HG03045 (cell line): ENCODE results near the gene ALDH1A2.
"Not testable (repeated sequence)": the region's sequence is repeated elsewhere in the genome, so short reads cannot be mapped to it uniquely, and the experiment has no call there.

Experiments
- ATAC-seq: cut with Tn5 transposase; IDR thresholded peaks from one replicate; pipeline ENCODE4 v1.9.1; 2021; ENCODE audit warnings: mild to moderate bottlenecking, moderate library complexity; ENCODE audit not compliant: unreplicated experiment

The ALDH1A2 gene

DNA sequence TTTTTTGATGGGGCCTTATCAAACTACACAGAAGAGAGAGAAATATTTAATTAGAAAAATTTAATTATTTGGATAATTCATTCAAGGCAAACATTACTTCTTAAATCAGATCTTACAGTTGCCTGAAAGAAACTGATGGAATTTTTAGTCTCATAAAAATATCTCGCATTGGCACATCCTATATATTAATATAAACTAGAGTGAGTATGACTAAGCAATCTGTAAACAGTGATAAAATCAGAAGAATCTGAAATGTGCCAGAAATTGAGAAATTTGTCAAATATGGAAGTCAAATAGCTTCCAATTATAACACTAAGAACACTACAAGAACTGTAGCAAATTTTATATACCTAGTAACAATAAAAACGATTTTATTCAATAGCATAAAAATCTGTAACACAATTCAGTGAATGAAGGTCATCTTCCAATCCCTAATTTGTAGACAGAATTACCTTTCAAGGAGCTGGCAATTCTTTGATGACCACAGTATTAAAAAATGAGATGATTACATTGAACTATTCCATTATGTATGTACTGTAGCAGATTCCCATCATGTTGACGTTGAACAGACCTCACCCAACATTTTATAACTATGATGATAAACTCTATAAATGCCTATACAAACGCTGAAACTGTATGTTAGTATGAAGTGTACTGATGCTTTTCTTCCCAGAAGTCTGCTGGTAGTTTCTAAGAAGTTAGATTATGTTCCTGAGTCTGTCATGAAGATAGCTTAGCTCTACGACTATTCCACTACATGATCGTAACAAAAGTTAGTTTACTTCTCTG lies 63.0 kb downstream of the ALDH1A2 start:
- ATAC-seq, result no peak

DNA sequence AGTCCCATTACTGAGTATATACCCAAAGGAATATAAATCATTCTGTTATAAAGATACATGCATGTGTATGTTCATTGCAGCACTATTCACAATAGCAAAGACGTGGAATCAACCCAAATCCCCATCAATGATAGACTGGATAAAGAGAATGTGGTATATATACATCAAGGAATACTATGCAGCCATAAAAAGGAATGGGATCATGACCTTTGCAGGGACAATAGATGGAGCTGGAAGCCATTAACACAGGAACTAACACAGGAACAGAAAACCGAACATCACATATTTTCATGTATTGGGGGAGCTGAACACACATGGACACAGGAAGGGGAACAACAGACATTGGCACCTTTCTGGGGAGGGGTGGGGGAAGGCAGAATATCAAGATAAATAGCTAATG lies 65.8 kb downstream of the ALDH1A2 start:
- ATAC-seq, result not testable (repeated sequence)

DNA sequence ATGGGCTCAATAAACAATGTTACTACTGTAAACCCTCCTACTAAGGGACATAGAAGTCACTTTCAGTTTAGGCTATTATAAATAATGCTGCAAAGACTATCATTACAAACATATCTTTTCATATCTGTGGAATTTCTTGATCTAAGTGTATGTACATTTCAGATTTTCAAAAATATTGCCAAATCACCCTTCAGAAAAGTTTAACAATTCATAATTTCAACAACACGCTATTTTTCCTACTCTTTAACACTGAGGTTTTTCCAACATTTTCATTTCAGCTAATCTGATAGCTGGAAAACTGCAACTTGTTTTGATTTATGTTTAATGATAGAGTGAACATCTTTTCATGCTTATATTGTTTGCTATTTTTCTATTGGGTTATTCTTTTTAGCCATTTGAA lies 69.0 kb downstream of the ALDH1A2 start:
- ATAC-seq, result no peak

DNA sequence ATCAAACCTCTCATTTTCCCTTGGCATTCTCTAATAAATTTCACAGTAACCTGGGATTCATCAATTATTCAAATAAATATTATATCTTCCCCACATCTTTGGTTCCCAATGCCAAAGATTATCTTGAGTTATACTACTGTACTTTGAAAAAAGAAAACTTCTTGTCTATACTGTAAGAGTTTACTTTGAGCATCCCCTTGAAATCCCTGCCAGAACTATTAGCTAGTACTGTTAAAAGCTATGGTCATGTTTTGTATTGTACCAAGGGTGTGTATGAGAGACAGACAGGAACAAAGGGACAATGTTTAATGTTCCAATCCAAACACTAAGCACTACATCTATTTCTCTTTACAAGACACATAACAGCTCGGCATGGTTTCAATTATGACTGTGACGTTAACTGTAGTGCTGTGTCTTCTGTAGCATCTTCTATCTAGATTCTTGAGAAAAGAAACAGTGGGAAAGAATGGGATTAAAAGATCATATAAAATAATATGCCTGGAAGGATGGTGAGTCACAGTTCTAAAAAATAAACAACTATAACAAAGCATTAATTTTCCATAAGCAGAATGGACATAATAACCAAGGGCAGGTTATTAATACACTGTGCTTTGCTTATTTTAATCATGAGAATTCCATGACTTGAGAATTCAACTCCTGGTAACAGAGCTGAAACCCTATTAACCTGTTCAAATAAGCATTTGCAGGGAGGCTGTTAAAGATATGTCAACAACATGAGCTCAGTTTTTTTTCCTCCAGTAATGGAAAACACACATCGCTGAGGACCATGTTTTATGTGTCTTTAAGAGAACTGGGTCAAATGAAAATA lies 71.1 kb downstream of the ALDH1A2 start:
- ATAC-seq, result no peak

DNA sequence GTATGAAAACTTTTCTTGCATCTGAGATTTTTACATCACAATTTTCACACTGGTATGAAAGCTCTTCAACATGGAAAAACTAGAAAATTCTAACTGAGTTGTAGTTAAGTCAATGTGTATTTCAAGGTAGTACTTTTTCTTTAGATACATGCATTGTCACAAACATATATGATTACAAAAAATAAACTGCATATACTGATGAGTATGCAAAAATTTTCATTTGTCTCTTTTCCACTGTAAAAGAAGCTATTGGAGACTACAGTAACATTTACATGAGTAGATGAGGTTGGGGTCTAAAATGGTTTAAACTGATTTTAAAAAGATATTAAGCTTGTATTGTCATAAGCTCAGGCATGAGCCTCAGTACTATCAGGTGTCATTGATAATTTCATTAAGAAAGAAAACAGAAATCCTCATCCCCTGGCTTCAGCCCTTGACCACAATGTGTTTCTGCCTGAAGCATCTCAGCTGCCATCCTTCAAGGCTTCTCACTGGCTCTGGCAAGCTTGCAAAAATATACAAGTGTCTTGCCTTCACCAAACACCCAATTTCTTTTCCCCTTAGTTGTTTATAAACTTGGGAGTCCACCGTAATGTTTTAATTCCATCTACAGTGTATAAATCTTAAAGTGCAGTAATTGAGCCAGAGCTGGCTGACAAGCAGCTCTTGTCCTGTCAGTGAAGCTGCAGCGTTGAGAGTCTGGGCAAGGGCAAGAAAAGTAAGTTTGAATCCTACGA lies 71.9 kb downstream of the ALDH1A2 start:
- ATAC-seq, result no peak

DNA sequence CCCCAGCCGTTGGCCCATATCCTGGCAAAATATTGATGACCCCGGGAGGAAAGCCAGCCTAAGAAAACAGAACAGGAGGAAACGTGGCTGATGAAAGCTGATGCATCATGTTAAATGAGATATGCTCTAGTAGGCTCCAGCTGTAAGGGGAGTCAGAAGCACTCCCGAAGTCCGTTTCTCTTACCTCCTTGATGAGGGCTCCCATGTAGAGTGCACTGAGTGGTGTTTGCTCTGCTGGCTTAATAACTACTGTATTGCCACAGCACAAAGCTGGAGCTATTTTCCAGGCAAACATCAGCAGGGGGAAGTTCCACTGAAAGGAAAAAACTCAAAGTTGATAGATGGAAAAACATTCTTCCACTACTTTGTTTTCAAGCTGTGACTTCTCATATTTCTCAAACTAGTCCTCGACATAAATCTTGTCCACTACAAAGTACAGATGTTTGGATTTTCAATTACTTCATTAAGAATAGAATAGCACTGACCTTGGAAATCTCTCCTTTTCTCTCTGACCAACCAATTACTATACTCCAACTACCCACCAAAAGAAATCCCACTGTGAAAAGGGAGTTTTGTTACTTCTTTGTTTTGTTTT lies 72.7 kb downstream of the ALDH1A2 start:
- ATAC-seq, result no peak

DNA sequence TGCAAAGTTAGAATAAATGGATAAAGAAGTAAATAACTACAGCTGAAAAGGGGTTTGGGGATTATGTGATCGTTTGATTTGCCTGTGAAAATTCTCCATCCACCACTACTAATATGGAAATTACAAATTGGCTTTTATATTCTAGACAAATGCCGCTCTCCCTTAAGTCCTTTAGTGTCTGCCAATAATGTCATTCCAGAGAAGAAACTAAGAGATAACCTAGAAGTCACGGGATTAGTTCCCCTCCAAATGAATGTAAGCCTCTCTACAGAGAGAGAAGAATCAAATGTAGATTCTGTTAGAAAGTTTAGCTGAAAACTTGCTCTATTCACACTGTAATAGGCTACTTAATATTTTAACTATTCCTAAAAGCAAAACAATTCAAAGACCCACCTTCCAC lies 92.0 kb downstream of the ALDH1A2 start:
- no peak for ATAC-seq

DNA sequence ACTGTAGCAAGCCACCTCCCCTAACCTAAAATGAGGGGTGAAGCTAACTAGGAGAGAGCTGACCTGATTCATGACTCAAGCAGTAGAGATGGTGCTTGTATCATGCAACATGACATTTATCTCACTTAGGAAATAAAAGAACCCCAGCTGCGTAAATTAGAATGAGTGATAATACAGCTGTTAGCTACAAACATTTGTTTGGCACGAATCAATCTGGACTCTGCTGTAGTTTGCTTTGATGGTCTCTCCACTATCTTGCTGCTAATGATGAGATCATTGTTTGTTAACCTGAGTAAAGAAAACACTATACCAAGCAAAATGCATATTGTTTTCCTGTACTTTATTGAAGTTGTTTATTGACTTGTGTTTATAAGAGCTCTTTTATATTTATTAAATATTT lies 92.6 kb downstream of the ALDH1A2 start:
- ATAC-seq, result no peak

DNA sequence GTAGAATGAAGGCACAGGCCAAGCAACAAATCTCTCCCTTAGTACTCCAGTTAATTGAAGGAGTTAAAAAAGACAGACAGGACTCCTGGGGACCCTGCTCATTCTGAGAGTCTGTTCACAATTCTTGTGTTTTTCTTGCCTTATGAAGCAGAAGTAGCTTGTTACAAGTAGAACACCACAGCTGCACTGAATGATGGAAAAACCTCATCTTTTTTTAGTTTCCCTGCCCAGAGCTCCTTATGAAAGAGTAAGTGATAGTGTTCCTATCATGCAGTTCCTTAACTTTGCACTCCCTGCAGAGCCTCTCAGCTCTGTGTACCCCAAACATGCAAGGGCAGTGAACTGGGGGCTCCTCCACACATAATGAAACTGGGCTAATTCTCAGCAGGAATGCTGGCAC lies 95.5 kb downstream of the ALDH1A2 start:
- no peak for ATAC-seq

DNA sequence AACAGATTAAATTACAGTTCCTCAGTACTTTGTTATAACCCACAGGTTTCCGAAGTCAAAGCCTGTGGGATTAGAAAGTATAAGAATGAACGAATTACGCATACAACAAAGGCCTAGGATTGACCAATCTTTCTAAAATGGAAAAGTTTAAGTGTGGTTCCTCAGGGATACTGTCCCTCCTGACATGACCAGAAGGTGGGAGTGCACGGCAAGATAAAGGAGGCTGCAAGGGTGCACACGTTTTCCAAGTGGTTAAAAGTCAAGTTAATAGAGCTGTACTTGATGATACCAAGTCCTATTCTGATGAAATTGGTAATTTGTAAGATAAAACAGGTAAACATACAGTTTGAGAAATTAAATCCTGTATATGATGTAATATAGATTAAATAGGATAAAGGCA lies 96.2 kb downstream of the ALDH1A2 start:
- ATAC-seq, result no peak

DNA sequence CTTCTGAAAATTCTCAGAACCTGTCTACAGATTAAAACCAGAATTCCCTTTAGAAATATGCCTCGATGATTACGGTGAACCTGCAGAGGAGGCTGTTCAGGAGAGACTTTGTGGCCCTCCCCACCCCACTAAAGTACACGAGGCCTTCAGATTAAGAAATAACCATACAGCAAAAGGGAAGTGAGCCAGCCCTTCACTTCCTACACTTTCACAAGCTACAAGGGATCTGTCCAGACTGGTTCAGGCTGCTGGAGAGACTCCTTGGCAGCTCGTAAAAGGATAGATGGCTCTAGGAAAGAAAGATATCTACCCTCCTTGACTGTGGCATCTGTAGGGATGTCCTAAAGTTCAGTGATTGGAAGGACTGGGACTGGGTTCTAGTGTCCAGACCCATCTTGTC lies 102.6 kb downstream of the ALDH1A2 start:
- no peak for ATAC-seq

DNA sequence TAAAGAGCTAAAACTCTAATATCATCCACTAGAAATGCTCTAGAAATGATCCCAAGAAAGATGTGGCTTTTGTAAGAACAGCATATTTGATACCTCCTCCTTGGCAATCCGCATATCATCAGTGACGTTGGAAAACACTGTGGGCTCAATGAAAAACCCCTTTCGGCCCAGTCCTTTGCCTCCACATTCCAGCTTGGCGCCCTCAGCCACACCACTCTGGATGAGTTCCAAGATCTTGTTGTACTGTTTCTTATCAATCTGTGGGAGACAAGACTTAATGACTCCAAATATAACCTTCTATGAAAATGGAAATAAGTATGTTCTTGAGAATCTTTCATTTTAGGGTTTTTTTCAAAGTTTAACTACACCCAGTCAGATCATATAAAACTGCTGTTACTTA lies 103.6 kb downstream of the ALDH1A2 start:
- ATAC-seq, result no peak

DNA sequence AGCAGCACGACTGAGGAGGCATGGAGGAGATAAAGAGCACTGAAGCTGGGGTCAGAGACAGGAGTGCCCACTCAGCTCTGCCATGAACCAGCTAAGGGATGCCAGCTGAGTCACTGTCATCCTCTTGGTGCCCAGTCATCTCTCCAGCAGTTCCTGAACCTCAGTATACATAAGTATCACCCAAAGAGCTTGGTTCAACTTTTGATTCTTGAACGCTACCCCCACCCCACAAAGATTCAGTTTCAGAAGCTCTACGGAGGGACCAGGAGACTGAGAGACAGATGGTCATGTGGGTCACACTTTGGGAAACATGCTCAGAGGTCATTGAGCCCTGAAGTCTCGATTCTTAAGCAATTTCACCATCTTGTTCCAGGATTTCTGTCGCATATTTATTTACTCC lies 108.4 kb downstream of the ALDH1A2 start:
- no peak for ATAC-seq

DNA sequence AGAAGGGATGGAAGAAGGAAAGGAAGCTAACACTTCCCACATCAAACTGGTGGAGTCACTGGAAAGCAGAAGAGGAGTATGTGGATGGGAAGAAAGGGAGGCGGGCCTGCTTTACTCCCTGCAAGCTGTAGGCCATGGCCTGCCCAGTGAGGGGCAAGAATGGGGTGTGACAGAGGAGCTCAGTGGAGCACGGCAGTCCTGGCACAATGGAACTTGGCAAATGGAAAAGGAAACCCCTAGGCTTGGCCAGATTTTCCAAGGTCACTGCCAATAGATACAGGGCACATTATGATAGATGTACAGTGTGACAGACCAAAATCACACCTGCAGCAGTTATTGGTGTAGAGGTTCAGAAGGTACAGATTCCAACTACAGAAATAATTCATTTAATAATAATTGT lies 111.6 kb downstream of the ALDH1A2 start:
- ATAC-seq, result no peak

DNA sequence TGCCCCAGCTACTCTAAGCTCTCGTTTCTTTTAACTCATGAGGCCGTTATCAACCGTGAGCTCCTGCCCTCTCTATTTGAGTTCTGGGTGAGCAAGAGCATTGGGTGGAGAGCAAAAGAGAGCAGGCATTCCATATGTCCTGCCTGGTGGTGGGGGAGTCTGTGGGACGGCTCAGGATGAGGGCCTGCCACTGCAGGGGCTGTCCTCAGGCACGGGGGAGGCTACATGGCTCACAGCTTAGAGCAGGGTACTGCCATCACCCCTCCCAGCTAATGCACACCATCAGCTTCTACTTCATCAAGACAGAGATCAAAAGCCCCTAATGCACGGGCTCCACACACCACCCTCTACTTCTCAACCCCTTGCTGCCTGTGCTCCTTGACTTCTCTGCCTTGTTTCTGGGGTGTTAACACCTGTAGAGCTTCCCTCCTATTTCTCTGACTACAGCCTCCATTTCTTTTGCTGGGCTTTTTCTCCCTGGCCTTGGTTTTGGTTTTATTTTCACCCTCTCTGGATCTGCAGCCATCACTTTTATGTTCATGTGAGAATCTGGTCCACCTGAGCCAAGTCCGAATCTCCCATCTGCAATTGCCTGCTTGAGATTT lies 114.1 kb downstream of the ALDH1A2 start:
- no peak for ATAC-seq

DNA sequence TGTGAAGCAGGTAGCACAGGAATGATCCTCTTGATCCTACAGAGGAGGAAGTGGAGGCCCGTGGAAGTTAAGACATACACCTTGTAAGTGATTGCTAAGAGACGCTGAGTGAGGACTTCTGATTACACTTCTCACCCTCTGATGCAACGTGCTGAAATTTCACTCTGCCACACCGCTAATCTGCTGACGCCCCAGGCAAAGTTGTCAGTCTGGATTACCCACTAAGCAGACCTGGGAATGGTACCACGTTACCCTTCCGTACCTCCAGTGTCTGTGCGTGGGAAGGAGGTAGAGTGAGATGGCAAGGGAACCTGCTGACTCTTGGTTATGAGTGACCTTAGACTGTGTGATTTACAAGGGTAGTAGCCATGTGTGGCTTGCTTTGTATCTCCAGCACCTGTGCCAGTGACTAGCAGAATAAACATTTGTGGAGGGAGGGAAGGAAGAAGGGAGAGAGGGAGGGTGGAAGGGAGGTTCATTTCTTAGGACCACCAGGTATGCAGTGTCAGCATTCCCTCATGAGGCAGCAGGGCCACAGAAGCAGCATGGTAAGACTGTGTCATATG lies 115.0 kb downstream of the ALDH1A2 start:
- no peak for ATAC-seq

DNA sequence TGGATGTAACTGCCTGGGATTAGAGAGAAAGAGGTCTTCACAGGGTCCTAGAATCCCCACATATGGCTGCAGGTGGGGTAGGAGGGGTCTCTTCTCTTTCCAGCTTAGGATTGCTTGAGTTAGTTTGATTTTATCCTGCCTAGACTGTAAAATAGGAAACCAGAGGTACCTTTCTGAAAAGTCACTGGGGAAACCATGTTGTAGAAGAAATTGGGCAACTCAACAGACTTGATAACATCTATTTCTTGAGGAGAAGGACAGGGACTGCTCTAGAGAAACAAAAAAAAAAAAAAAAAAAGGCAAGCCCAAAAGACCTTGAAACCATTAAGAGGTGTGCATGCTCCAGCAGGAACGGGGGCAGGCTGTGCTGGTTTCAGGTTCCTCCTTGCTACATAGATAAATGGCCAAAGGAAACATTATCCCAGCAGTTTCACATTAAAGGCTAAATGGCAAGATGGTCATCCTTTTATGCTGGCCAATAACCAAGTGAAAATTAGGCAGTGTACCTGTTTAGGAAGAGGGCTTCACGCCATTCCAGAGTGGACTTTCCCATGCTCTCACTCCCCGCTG lies 116.1 kb downstream of the ALDH1A2 start:
- no peak for ATAC-seq

DNA sequence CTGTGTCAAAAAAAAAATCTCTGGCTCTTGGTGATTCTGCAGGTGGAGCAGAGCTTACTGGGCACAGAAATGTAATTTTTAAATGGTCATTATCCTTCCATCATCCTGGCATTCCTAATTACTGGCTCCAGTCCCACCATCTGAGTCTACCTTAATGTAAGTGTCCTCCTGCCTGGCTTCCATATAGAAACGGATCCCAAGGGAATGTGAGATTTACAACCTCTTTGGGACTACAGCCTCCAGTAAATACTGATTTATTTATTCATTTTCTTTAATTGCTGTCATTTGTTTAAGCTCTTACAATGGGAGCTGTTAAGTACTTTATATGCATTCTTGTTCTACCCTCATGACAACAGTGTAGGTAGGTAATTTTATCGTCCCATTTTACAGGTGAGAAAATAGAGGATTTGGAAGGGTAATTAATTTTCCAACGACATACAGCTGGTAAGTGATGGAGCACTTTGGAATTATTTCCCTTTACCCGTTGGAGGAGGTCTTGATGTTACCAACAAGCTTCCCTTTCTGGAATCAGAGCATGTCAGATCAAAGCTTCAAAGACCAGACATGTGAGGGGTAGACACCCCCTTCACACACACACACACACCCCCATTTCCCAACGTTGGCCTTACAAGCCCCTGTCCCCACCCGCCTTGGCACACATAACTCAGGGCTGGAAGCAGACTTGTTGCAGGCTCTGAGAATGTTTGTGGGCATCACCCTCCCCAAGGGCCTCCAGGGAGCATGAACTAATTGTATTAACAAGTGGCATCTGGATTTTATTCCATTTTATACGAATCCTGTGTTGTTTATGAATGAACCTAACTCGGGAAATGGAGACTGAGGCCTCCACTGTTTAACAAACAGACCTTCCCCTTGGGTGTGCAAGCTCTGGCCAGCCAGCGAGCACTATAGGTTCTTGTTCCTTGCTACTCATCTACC lies 116.9 kb downstream of the ALDH1A2 start:
- no peak for ATAC-seq

DNA sequence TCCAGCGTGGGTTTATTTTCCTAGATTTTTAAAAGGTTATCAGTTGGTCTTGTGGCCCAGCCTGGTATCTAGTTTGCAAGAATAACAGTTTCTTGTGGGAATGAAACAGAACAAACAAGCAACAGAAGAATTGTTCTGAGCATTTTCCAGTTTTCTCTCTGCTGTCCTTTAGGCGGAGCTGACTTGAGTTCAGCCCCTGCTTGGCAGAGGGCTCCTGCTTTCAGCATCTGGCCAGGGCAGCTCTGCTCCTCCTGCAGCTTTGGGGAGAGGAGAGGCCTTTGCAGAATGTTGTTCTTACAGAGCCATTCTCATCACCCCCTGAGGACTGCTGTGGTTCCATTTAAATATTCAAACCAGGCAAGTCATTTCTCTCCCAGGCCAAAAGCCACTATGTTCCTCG lies 117.7 kb downstream of the ALDH1A2 start:
- no peak for ATAC-seq
